Measurements from ENCODE around the gene CPSF4. TPM values are rescaled to one million over a fixed set of nuclear protein-coding genes. Genes with fewer than 3 reads are reported as not detected.

The CPSF4 gene
- total RNA-seq = 10 to 100 TPM; 19.6 to 38.0 TPM
- 10 to 100 TPM; 51.6 to 60.9 TPM for polyA plus RNA-seq (ENCODE audit: insufficient read length in 2 of 2)
- long read RNA-seq, donor 1, transcript CPSF4-201 (8 exons, 1,691 nt) = major isoform, 8 of 719 reads
- long read RNA-seq, donor 1, partial matches to known transcripts = 506 of 719 reads
- long read RNA-seq, donor 1, other reads (novel, unspliced or antisense) = 199 of 719 reads
- long read RNA-seq, donor 2, partial matches to known transcripts = 237 of 322 reads
- long read RNA-seq, donor 2, other reads (novel, unspliced or antisense) = 82 of 322 reads
- long read RNA-seq, donor 3, partial matches to known transcripts = 0 of 5 reads
- long read RNA-seq, donor 3, other reads (novel, unspliced or antisense) = 0 of 5 reads
- long read RNA-seq, donor 4, partial matches to known transcripts = 615 of 982 reads
- long read RNA-seq, donor 4, other reads (novel, unspliced or antisense) = 363 of 982 reads

DNA sequence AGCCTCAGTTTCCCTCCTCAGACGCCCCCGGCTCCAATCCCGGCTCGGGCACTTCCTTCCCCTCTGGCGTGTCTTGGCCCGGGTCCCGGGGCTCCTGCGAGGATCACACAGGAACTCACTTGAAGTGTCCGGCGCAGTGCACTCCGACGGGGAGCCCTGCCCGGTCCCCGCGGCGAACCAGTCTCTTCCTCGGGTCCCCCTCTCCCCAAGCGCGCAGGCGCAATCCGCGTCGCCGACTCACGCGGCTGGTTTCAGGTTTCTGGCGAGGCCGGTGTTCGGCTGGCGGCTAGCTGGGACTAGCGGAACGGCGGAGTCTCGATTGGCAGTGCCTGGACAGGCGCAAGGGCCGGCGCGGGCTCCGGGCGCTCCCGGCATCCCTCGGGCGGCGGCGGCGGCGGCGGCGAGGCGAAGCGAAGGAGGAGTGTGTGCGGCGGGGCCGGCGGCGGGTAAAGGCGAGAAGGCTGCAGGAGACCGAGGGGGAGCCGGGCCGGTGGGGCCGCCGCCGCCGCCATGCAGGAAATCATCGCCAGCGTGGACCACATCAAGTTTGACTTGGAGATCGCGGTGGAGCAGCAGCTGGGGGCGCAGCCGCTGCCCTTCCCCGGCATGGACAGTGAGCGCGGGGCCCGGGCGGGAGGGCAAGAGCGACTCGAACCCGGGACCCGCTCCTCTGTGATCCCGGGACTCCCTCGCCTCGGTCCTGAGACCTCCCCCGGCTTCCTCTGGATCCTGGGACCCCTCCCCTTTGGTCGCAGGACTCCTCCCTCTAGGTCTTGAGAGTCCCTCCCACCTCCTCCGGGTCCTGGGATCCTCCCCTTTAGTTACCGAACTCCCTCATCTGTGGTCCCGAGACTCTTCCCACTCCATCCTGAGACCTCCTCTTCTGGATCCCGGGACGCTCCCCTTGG, at the start of gene CPSF4, which contains the start of gene PTCD1:
Gene CPSF4, plus strand, starts transcription at position 371 of the 908 bp plus-strand sequence. Its CDS starts 140 bp downstream, at position 511.
Gene PTCD1, minus strand, starts transcription at position 226 of the 908 bp plus-strand sequence. CDS start 3,556 bp downstream, outside the sequence.
- peak within 1 kb of the TSS; percentile 90 for H3K27ac ChIP-seq (ENCODE audit: low read depth, low read length)
- under 1% methylated on average over 89 of the region's 89 CpGs for WGBS (ENCODE audit: insufficient coverage)
- no peaks in the 10 kb centered on the region for H3K9me3 ChIP-seq (ENCODE audit: control insufficient read depth, insufficient read depth, low read length)
- H3K36me3 ChIP-seq (ENCODE audit: control insufficient read depth, insufficient read depth, low read length) = peaks cover 43% of the 10 kb centered on the region
- H3K4me1 ChIP-seq (ENCODE audit: control insufficient read depth, insufficient read depth, low read length) = peaks cover 30% of the 10 kb centered on the region
- H3K4me3 ChIP-seq (ENCODE audit: low read depth, low read length) = peak within 1 kb of the TSS; percentile 94
- DNase-seq (ENCODE audit: low read depth in 4 of 6, low spot score in 6 of 6) = peak; percentile 77 to 98 (median 91)
- H3K27me3 ChIP-seq (ENCODE audit: control insufficient read depth, insufficient read depth, low read length) = no peaks in the 10 kb centered on the region

DNA sequence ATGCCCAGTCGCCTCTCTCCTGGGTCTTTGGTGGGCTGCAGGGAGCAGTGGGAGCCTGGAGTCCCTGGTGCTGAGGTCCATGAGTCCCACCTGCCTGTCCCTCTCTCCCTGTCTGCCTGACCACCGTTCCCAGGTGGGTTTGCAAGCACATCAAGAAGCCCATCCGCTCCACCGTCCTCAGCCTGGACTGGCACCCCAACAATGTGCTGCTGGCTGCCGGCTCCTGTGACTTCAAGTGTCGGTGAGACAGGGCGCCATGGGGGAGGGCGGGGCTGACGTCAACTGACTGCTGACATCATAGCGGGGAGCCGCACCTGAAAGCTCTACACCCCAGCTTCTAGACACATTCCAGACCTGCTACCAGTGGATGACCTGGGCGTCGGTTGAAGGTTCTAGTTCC, 49.0 kb upstream of the CPSF4 start:
- Histone ChIP-seq H3K4me3 (ENCODE audit: low read depth, low read length) (no peak overlapping the region), H3K9me3 (ENCODE audit: control insufficient read depth, insufficient read depth, low read length) (no peaks in the 10 kb centered on the region), H3K27me3 (ENCODE audit: control insufficient read depth, insufficient read depth, low read length) (no peaks in the 10 kb centered on the region), H3K36me3 (ENCODE audit: control insufficient read depth, insufficient read depth, low read length) (peaks cover 39% of the 10 kb centered on the region), H3K4me1 (ENCODE audit: control insufficient read depth, insufficient read depth, low read length) (peaks cover 25% of the 10 kb centered on the region), H3K27ac (ENCODE audit: low read depth, low read length) (no peak overlapping the region)
- WGBS (ENCODE audit: insufficient coverage) = 94% methylated on average over 13 of the region's 13 CpGs
- DNase-seq (ENCODE audit: low read depth in 4 of 6, low spot score in 6 of 6) = no peak

DNA sequence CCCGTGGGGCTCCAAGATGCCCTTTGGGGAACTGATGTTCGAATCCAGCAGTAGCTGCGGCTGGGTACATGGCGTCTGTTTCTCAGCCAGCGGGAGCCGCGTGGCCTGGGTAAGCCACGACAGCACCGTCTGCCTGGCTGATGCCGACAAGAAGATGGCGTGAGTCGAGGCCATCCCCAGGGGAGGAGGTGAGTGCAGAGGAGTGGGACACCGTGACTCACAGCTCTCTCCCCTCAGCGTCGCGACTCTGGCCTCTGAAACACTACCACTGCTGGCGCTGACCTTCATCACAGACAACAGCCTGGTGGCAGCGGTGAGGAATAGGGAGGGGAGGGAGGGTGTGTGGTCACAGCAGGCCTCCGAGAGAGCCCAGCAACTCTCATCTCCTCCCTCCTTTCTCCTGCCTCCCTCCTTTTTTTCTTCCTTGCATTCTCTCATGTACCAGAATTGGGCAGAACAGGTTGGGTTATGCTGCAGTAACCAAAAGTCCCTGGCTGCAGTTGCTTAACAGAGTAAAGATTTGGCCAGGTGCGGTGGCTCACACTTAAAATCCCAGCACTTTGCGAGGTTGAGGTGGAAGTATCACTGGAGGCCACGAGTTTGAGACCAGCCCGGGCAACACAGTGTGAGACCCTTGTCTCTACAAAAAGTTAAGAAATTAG, 47.7 kb upstream of the CPSF4 start:
- Histone ChIP-seq H3K27me3 (ENCODE audit: control insufficient read depth, insufficient read depth, low read length) (no peaks in the 10 kb centered on the region), H3K4me1 (ENCODE audit: control insufficient read depth, insufficient read depth, low read length) (peaks cover 25% of the 10 kb centered on the region)

DNA sequence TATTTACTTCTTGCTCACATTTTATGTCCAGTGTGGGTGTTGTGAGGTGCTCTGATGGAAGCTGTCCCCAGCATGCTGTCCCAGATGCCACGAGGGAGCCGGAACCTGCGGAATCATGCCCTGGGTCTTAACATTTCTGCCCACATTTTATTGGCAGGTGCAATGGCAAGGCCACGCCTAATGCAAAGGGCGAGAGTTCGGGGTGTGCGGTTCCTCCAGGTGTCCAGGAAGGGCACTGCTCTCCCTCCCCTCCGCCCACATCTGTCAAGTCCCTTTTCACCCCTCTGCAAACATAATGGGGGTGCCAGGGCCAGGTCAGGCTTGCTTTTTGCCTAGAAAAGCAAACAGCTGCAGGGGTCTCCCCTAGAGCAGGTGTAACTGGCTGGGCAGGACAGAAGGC, 46.7 kb upstream of the CPSF4 start:
- Histone ChIP-seq H3K4me3 (ENCODE audit: low read depth, low read length) (peak overlapping the region; percentile 60), H3K4me1 (ENCODE audit: control insufficient read depth, insufficient read depth, low read length) (peaks cover 27% of the 10 kb centered on the region), H3K9me3 (ENCODE audit: control insufficient read depth, insufficient read depth, low read length) (no peaks in the 10 kb centered on the region), H3K27me3 (ENCODE audit: control insufficient read depth, insufficient read depth, low read length) (no peaks in the 10 kb centered on the region), H3K27ac (ENCODE audit: low read depth, low read length) (no peak overlapping the region), H3K36me3 (ENCODE audit: control insufficient read depth, insufficient read depth, low read length) (peaks cover 50% of the 10 kb centered on the region)
- no peak for DNase-seq (ENCODE audit: low read depth in 4 of 6, low spot score in 6 of 6)
- WGBS (ENCODE audit: insufficient coverage) = 82% methylated on average over 8 of the region's 8 CpGs

More for the DNA sequence above, 47.7 kb upstream of the CPSF4 start:
- H3K36me3 ChIP-seq (ENCODE audit: control insufficient read depth, insufficient read depth, low read length) = peaks cover 48% of the 10 kb centered on the region
- H3K9me3 ChIP-seq (ENCODE audit: control insufficient read depth, insufficient read depth, low read length) = no peaks in the 10 kb centered on the region
- H3K27ac ChIP-seq (ENCODE audit: low read depth, low read length) = no peak overlapping the region
- 95% methylated on average over 12 of the region's 23 CpGs for WGBS (ENCODE audit: insufficient coverage)
- H3K4me3 ChIP-seq (ENCODE audit: low read depth, low read length) = no peak overlapping the region
- DNase-seq (ENCODE audit: low read depth in 4 of 6, low spot score in 6 of 6) = no peak

DNA sequence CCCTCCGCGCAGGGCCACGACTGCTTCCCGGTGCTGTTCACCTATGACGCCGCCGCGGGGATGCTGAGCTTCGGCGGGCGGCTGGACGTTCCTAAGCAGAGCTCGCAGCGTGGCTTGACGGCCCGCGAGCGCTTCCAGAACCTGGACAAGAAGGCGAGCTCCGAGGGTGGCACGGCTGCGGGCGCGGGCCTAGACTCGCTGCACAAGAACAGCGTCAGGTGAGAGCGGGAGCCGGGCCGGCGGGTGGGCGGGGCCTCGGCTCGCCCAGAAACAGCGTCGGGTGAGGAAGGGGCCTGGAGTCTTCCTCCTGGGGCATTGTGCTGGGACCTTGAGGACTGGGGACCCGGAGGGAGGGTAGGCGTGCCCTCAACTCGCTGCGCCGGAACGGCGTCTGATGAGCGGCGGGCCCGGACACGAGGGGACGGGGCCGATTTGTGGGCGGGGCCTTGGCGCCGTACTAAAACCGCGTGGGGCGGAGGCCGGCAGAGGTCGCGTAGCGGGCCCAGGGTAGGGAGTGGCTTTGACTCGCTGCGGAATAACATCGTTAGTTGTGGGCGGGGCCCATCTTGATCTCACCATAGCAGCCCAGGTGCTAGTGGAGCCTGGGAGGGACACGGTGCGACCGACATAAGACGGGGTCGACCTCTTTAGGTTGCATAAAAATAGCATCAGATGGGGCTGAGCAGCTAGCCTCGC, 45.9 kb upstream of the CPSF4 start:
- Histone ChIP-seq H3K9me3 (ENCODE audit: control insufficient read depth, insufficient read depth, low read length) (no peaks in the 10 kb centered on the region), H3K4me1 (ENCODE audit: control insufficient read depth, insufficient read depth, low read length) (peaks cover 32% of the 10 kb centered on the region), H3K27ac (ENCODE audit: low read depth, low read length) (peak overlapping the region; percentile 25), H3K4me3 (ENCODE audit: low read depth, low read length) (peak overlapping the region; percentile 60), H3K27me3 (ENCODE audit: control insufficient read depth, insufficient read depth, low read length) (no peaks in the 10 kb centered on the region), H3K36me3 (ENCODE audit: control insufficient read depth, insufficient read depth, low read length) (peaks cover 57% of the 10 kb centered on the region)
- 2% methylated on average over 68 of the region's 68 CpGs for WGBS (ENCODE audit: insufficient coverage)
- DNase-seq (ENCODE audit: low read depth in 4 of 6, low spot score in 6 of 6) = peak in 5 of 6 donors; percentile 31 to 95 (median 59)

DNA sequence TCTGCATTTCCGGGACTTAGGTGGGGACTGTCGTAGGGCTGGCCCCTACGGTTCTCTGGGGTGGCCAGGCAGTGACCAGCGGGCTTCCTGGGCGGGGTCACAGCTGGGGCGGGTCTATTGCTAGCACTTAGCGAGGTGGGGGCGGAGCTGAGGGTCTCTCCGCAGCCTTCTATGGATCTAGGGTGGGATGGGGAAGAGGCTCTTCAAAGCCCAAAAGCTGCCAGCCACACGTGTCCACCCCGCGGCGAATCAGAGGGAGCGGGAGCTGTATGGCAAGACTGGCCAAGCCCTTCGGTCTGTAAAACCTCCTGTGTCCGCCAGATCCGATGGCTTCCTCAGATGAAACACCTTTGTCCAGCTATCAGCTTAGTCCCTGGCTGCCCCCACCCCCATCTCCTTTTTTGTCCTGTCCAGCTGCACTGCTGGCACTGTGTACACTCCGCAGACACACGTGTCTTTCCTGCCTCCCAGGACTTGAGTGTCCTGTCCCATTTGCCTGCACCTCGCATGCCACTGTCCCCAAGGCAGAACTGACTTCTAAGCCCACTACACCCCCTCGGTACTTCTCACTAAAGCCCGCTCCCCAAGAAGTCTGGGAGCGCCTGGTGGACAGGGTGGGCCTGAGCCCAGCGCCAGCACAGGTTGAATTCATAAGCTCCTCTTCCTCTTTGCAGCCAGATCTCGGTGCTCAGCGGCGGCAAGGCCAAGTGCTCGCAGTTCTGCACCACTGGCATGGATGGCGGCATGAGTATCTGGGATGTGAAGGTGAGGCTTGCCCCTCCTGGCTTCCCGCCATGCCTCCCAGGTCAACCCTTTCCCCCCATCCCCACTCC, 45.2 kb upstream of the CPSF4 start:
- Histone ChIP-seq H3K36me3 (ENCODE audit: control insufficient read depth, insufficient read depth, low read length) (peaks cover 57% of the 10 kb centered on the region), H3K4me3 (ENCODE audit: low read depth, low read length) (peak overlapping the region; percentile 60), H3K27ac (ENCODE audit: low read depth, low read length) (peak overlapping the region; percentile 25), H3K9me3 (ENCODE audit: control insufficient read depth, insufficient read depth, low read length) (no peaks in the 10 kb centered on the region), H3K27me3 (ENCODE audit: control insufficient read depth, insufficient read depth, low read length) (no peaks in the 10 kb centered on the region), H3K4me1 (ENCODE audit: control insufficient read depth, insufficient read depth, low read length) (peaks cover 32% of the 10 kb centered on the region)
- WGBS (ENCODE audit: insufficient coverage) = 17% methylated on average over 24 of the region's 30 CpGs
- DNase-seq (ENCODE audit: low read depth in 4 of 6, low spot score in 6 of 6) = peak in 4 of 6 donors; percentile 43 to 94 (median 75)

DNA sequence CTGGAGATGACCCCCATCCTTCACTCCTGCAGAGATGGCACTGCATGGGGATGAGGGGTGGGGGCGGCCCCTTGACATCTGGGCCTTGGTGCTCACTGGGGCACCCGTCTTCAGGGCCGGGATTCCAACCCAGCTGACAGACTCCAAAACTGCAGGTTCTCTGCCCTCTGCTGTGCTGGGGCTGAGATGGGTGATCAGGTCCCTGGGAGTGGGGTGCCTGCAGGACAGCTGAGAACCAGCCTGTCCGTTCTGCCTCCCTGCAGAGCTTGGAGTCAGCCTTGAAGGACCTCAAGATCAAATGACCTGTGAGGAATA, 44.6 kb upstream of the CPSF4 start:
- no peak overlapping the region for H3K4me3 ChIP-seq (ENCODE audit: low read depth, low read length)
- no peaks in the 10 kb centered on the region for H3K27me3 ChIP-seq (ENCODE audit: control insufficient read depth, insufficient read depth, low read length)
- no peak overlapping the region for H3K27ac ChIP-seq (ENCODE audit: low read depth, low read length)
- WGBS (ENCODE audit: insufficient coverage) = 84% methylated on average over 3 of the region's 4 CpGs
- H3K9me3 ChIP-seq (ENCODE audit: control insufficient read depth, insufficient read depth, low read length) = no peaks in the 10 kb centered on the region
- H3K36me3 ChIP-seq (ENCODE audit: control insufficient read depth, insufficient read depth, low read length) = peaks cover 63% of the 10 kb centered on the region
- DNase-seq (ENCODE audit: low read depth in 4 of 6, low spot score in 6 of 6) = no peak
- H3K4me1 ChIP-seq (ENCODE audit: control insufficient read depth, insufficient read depth, low read length) = peaks cover 32% of the 10 kb centered on the region

DNA sequence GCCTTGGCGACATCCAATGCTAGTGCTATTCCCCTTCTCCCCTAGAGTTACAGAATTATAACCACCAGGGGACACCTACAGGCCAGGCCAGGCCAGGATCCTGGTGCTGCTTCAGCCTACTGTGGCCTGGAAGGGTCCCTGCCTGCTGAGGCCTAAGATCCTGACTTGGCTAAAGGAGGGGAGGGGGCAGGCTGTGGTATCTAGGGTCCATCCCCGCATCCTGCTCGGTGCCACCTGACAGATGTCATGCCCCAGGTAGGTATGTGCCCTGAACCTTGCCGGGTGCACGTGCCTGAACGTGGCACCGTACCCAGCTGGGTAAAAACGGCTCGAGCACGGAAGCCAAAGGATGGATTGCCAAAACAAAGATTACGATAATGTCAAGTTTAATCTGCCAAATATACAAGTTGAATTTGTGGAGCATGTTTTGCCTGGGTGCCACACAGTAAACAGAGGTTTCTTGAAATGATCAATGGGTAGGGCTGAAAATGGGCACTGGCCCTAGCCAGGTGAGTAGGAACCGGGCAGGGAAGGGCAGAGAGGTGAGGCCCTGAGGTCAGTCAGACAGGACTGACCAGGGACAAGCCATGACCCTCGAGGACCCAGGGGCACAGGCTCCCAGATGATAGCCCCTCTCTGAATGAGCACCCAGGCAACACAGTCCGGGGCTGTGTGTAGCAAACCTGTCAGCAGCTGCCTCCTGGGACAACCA, 43.0 kb upstream of the CPSF4 start:
- Histone ChIP-seq H3K4me1 (ENCODE audit: control insufficient read depth, insufficient read depth, low read length) (peaks cover 32% of the 10 kb centered on the region), H3K4me3 (ENCODE audit: low read depth, low read length) (no peak overlapping the region), H3K9me3 (ENCODE audit: control insufficient read depth, insufficient read depth, low read length) (no peaks in the 10 kb centered on the region), H3K27me3 (ENCODE audit: control insufficient read depth, insufficient read depth, low read length) (no peaks in the 10 kb centered on the region), H3K27ac (ENCODE audit: low read depth, low read length) (no peak overlapping the region), H3K36me3 (ENCODE audit: control insufficient read depth, insufficient read depth, low read length) (peaks cover 69% of the 10 kb centered on the region)
- no peak for DNase-seq (ENCODE audit: low read depth in 4 of 6, low spot score in 6 of 6)
- WGBS (ENCODE audit: insufficient coverage) = 94% methylated on average over 13 of the region's 14 CpGs

Data from spinal cord (tissue), 10 donors.